ENCODE data around the gene ZNF732. TPM values are rescaled to one million over a fixed set of nuclear protein-coding genes. Genes with fewer than 3 reads are reported as not detected.
"Not testable (repeated sequence)": the region's sequence is repeated elsewhere in the genome, so short reads cannot be mapped to it uniquely, and the experiment has no call there.

Gene ZNF732
- total RNA-seq, 1 donor from 2014 or later, result not detected

DNA sequence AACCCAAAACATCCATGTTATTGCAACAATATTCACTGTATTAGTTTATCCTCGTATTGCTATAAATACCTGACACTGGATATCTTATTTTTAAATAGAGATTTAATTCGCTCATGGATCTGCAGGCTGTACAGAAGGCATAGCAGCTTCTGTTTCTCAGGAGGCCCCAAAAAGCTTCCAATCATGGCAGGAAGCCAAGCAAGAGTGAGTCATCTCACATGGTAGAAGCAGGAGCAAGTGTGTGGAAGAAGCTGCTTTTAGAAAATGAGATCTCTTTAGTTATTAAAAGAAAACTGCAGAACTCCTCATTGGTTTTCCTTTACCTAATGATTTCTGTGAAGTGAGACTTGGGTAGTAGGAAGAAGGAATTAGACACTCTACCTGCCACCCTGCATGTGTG is 16.4 kb downstream of the ZNF732 start:
- H3K36me3 ChIP-seq, result no peaks in the 10 kb centered on the region
- no peak for DNase-seq (ENCODE audit: low spot score in 2 of 2)
- peaks cover 12 to 31% of the 10 kb centered on the region in 2 donors for H3K9me3 ChIP-seq
- intact Hi-C loops (cut with DNase I), result no loop called here
- H3K27me3 ChIP-seq, result no peaks in the 10 kb centered on the region
- TF ChIP-seq, protein P1, sequence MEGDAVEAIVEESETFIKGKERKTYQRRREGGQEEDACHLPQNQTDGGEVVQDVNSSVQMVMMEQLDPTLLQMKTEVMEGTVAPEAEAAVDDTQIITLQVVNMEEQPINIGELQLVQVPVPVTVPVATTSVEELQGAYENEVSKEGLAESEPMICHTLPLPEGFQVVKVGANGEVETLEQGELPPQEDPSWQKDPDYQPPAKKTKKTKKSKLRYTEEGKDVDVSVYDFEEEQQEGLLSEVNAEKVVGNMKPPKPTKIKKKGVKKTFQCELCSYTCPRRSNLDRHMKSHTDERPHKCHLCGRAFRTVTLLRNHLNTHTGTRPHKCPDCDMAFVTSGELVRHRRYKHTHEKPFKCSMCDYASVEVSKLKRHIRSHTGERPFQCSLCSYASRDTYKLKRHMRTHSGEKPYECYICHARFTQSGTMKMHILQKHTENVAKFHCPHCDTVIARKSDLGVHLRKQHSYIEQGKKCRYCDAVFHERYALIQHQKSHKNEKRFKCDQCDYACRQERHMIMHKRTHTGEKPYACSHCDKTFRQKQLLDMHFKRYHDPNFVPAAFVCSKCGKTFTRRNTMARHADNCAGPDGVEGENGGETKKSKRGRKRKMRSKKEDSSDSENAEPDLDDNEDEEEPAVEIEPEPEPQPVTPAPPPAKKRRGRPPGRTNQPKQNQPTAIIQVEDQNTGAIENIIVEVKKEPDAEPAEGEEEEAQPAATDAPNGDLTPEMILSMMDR (IDR thresholded peaks at IDR 0.05), result no peak
- no peak overlapping the region for H3K27ac ChIP-seq
- no peak overlapping the region for H3K4me3 ChIP-seq
- no peaks in the 10 kb centered on the region for H3K4me1 ChIP-seq

DNA sequence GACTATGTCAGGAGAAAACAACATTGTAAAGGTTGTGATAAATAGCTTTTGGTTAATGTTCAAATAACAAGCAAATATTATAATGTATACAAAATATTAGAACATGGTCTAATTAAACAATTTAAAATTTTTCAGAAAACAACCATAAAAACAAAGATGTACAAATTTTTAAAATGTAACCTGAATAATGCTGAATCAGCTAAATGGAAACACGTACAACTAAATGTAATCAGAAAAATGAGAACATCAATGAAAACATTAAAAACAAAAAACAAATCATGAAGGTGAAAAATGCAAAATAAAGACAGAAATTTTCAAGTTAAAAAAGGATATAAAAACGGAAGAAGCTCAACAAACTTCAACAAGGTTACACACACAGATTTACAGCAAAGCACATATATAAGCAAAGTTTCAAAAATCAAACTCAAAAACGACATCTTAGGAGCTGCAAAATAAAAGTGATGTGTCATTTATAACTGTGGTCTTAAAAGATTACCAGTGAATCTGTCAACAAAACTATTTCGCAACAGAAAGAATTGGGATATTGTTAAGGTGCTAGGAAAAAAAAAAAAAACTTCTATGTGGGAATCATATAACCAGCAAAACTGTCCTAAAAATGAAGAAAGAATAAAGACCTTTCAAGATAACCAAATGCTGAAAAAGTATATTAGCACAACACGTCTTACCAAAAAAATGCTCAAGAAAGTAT is 31.8 kb downstream of the ZNF732 start:
- H3K36me3 ChIP-seq, result peaks cover 2 to 10% of the 10 kb centered on the region in 2 donors
- no peaks in the 10 kb centered on the region for H3K27me3 ChIP-seq
- no peak overlapping the region for H3K4me3 ChIP-seq
- no peak overlapping the region for H3K27ac ChIP-seq
- TF ChIP-seq, protein P1 (IDR thresholded peaks at IDR 0.05), result no peak
- H3K4me1 ChIP-seq, result no peaks in the 10 kb centered on the region
- H3K9me3 ChIP-seq, result peaks cover 61 to 92% of the 10 kb centered on the region in 2 donors
- intact Hi-C loops (cut with DNase I), result no loop called here
- no peak for DNase-seq (ENCODE audit: low spot score in 2 of 2)

DNA sequence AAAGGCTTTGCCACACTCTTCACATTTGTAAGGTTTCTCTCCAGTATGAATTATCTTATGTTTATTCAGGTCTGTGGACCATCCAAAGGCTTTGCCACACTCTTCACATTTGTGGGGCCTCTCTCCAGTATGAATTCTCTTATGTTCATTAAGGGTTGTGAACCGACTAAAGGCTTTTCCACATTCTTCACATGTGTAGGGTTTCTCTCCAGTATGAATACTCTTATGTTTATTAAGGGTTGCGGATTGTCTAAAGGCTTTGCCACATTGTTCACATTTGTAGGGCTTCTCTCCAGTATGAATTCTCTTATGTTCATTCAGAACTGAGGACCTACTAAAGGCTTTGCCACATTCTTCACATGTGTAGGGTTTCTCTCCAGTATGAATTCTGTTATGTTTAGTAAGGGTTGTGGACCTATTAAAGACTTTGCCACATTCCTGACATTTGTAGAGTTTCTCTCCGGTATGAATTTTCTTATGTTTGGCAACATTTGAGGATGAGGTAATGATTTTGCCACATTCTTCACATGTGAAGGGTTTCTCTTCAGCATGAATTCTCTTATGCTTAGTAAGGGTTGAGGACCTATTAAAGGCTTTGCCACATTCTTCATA is 33.7 kb downstream of the ZNF732 start:
- Histone ChIP-seq H3K36me3 (peaks cover 2 to 10% of the 10 kb centered on the region in 2 donors), H3K4me3 (no peak overlapping the region), H3K27me3 (no peaks in the 10 kb centered on the region), H3K27ac (no peak overlapping the region), H3K4me1 (no peaks in the 10 kb centered on the region), H3K9me3 (peaks cover 77 to 93% of the 10 kb centered on the region in 2 donors)
- intact Hi-C loops (cut with DNase I), result no loop called here
- DNase-seq (ENCODE audit: low spot score in 2 of 2), result no peak
- TF ChIP-seq, protein P1 (IDR thresholded peaks at IDR 0.05), result no peak

DNA sequence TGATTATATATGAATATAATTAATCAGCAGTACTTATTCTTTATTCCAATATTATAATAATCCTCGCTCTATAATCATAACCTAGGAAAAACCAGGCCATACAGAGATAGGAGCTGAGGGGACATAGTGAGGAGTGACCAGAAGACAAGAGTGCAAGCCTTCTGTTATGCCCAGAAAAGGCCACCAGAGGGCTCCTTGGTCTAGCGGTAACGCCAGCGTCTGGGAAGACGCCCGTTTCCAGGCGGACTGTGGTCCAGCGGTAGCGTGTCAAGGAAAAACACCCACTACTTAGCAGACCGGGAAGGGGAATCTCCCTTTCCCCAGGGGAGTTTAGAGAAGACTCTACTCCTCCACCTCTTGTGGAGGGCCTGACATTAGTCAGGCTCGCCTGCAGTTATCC is 46.0 kb downstream of the ZNF732 start:
- H3K27me3 ChIP-seq; H3K4me1 ChIP-seq; DNase-seq (ENCODE audit: low spot score in 2 of 2); H3K27ac ChIP-seq; H3K36me3 ChIP-seq; H3K4me3 ChIP-seq; intact Hi-C loops (cut with DNase I): not testable (repeated sequence)
- H3K9me3 ChIP-seq, result peaks cover 82 to 95% of the 10 kb centered on the region in 2 donors

DNA sequence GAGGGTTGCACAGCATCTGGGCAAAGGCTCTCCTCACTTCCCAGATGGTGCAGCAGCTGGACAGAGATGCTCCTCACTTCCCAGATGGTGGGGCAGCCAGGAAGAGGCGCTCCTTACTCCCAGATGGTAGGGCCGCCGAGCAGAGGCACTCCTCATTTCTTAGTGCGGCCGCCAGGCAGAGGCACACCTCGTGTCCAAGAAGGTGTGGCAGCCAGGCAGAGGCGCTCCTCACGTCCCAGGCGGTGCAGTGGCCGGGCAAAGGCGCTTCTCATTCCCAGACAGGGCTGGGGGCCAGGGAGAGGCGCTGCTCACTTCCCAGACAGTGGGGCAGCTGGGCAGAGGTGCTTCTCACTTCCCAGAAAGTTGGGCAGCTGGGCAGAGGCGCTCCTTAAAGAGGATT is 48.8 kb downstream of the ZNF732 start:
- Histone ChIP-seq H3K27me3 (no peaks in the 10 kb centered on the region), H3K27ac (no peak overlapping the region), H3K4me3 (no peak overlapping the region), H3K4me1 (no peaks in the 10 kb centered on the region), H3K36me3 (no peaks in the 10 kb centered on the region), H3K9me3 (peaks cover 92 to 100% of the 10 kb centered on the region in 2 donors)
- intact Hi-C loops (cut with DNase I), result no loop called here
- TF ChIP-seq, protein P1 (IDR thresholded peaks at IDR 0.05), result no peak
- DNase-seq (ENCODE audit: low spot score in 2 of 2), result no peak

DNA sequence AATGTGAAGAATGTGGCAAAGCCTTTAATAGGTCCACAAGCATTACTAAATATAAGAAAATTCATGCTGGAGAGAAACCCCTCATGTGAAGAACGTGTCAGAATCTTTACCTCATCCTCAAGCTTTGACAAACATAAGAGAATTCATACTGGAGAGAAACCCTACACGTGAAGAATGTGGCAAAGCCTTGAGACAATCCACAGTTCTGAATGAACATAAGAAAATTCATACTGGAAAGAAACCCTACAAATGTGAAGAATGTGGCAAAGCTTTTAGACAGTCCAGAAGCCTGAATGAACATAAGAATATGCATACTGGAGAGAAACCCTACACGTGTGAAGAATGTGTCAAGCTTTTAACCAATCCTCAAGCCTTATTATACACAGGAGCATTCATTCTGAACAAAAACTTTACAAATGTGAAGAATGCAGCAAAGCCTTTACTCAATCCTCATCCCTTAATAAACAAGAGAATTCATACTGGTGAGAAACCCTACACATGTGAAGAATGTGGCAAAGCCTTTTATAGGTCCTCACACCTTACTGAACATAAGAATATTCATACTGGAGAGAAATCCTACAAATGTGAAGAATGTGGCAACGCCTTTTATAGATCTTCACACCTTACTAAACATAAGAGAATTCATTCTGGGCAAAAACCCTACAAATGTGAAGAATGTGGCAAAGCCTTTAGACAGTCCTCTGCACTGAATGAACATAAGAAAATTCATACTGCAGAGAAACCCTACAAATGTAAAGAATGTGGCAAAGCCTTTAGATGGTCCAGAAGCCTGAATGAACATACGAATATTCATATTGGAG is 51.1 kb downstream of the ZNF732 start:
- peaks cover 72 to 100% of the 10 kb centered on the region in 2 donors for H3K9me3 ChIP-seq
- DNase-seq (ENCODE audit: low spot score in 2 of 2), result no peak
- no peak overlapping the region for H3K4me3 ChIP-seq
- no peaks in the 10 kb centered on the region for H3K36me3 ChIP-seq
- H3K27me3 ChIP-seq, result no peaks in the 10 kb centered on the region
- TF ChIP-seq, protein P1 (IDR thresholded peaks at IDR 0.05), result no peak
- H3K27ac ChIP-seq, result no peak overlapping the region
- intact Hi-C loops (cut with DNase I), result no loop called here
- H3K4me1 ChIP-seq, result no peaks in the 10 kb centered on the region

Measured in ascending aorta (tissue), 2 donors.